HG03045 (cell line): Measurements from ENCODE around the gene KCNQ1OT1.

Experiments
- ATAC-seq: cut with Tn5 transposase; IDR thresholded peaks from one replicate; pipeline ENCODE4 v1.9.1; 2021; ENCODE audit warnings: mild to moderate bottlenecking, moderate library complexity; ENCODE audit not compliant: unreplicated experiment

The KCNQ1OT1 gene

DNA sequence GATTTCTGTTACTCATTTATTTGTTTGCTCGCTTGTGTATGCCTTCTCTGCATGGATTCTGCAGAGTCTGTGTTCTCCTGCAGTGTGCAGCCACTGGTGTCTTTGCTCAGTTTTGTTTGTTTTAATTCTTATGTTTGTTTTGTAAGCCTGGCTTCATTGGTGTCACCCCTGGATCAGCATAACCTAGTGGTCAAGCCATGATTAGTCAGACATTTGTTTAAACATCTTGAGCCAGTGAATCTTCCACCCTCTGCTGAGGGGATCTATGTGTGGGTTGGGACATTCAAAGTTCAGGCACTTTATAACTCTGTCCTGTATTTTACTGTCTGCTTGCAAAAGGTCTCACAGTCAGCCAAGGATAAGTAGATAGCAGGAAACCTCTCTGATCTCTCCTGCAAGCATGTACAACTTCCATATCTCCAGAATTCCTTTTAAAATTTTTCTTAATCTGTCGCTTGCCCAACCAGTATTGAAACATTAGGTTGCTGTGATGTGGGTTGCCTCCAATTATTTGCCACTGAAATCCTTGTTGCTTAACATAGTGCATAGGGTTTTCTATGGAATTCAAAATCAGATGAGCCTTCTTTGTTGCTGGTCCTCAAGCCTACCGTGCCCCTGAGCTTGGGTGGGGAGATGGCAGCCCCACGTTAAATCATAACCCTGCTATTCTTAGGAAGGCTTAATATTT lies 86.8 kb downstream of the KCNQ1OT1 start:
- no peak for ATAC-seq

DNA sequence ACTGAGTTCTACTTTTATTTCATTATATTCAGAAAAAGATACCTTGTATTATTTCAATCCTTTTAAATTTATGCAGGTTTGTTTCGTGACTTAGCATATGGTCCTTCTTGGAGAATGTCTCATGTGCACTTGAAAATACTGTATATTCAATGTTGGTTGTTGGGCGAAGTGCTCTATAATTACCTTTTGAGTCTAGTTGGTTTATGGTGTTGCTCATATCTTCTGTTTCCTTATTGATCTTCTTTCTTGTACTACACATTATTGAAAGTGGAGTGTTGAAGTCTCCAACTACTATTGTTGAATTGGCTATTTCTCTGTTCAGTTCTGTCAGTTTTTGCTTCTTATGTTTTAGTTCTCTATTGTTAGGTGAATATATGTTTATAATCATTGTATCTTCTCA lies 90.4 kb downstream of the KCNQ1OT1 start:
- ATAC-seq: no peak

DNA sequence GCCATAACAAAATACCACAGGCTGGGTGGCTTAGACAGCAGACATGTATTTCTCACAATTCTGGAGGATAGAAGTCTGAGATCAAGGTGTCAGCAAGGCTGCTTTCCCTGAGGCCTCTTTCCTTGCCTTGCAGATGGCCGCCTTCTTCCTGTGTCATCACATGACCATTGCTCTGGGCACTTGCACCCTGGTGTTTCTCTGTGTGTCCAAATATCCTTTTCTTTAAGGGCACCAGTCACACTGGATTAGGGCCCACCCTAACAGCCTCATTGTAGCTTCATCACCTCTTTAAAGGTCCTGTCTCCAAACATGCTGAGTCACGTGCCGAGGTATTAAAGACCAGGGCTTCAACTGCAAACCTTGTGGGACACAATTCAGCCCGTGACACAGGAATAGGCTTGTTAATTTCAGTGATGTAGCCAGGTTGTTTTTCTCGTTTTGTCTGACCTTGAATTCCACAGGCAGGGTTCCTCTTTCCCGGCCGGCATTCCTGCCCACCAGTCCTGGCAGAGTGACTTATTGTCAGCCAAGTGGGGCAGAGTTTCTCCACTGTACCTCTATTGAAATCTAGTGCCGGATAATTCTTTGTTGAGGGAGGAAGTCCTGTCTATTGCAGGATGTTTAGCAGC lies 100.1 kb downstream of the KCNQ1OT1 start:
- no peak for ATAC-seq

DNA sequence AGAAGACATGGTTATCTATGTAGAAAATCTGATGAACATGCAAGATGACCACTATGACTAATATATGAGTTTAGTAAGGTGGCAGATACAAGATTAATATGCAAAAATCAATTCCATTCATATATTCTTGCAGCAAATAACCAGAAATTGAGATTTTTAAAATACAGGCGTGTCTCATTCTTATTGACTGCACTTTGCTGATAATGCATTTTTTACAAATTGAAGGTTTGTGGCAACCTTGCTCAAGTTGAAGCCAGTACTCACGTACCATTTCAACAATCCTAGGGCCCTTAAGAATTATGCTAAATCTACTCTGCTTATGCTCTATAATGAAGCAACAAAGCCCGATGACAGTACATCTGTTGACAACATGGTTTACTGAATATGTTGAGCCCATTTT lies 104.6 kb downstream of the KCNQ1OT1 start:
- no peak for ATAC-seq

DNA sequence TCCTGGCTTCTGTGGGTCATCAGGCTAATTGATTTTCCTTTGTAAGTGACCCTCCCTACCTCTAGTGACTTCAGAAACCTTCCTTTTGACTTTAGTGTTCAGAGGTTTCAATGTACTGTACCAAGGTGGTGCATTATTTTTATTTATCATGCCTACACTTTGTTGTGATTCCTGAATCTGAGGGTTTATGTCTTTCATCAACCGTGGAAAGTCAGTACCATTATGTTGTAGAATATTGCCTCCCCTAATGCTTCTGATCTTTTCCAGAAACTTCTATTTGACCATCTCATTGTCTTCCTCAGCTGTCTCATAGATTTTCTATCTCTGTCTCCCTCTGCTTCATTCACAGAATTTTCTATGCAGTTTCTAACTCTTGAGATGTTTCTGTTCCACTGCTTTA lies 105.5 kb downstream of the KCNQ1OT1 start:
- no peak for ATAC-seq

DNA sequence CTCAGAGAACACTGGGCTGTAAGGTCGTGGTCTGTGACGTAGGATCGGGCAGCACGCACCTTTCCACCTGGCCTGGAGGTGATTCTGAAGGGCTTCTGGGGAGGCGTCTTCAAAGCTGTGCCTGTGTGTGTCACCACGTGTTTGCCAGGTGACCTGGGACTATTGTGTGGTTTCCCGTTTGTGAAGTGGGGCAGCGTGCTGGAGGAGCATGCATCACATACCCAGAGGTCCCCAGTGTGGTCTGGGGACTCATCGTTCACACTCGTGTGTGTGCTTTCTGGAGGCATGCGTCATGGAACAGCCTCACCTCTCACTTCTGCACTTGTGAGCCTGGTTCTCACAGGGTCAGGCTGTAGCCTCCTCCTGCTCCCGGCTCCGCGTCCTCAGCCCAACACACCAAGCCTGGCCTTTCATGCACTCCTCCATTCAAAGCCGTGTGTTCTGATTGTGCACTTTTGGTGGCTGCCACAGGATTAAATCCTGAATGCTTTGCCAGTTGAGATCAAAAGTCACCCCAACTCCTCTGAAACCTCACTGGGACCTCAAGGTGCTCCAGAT lies 106.3 kb downstream of the KCNQ1OT1 start:
- ATAC-seq: no peak

DNA sequence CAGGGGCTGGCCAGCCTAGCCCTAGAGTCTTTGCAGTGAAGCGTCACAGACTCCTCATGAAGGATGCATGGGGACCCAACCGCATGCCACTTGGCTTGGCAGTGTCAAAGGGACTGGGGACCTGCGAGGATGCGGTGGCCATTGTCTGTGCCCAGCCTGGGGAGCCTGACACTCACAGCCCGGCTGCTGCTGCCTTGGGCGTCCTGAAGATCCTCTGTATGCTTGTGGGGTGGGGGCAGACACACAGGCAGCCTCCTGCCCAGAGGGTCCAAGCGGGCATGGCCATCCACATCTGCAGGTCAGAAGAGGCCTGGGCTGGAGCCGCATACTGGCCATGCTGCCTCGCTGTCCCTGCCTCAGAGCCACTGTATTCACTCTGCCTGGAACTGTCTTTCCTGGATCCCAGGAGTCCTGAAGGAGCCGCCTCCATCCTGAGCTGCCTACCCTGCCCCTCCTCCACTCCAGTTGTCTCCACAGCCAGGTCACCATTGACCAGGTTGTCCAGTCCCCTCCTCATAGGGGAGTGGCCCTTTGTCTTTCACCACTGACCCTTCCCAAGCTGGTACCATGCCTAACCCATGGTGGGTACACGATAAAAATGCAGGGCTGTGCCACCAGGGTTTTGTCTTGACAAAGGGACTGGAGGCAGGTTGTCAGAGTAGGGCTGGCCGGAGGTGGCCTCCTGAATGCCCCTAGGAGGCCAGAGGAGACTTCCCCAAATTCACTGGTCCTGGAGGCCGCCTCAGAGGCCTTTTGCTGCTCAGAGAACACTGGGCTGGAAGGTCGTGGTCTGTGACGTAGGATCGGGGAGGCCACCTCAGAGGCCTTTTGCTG lies 107.0 kb downstream of the KCNQ1OT1 start:
- no peak for ATAC-seq

DNA sequence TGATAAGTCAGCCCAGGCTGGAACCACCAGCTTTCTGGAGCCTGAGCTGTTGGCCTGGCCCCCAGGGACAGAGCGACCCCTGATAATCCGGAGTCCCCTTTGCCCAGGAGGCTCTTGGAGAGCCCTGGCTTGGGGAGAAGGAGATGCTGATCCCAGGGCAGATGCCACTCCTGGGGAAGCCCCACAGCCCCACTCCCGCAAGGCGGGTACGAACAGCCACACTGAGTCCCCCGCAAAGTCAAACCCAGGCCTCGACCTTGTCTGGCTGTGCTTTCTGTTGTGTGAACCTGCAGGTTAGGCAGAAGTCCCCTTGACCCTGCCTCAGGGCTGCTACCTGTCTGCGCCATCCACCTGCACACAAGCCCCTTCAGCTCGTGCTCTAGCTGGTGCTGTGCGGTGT lies 108.0 kb downstream of the KCNQ1OT1 start:
- no peak for ATAC-seq

DNA sequence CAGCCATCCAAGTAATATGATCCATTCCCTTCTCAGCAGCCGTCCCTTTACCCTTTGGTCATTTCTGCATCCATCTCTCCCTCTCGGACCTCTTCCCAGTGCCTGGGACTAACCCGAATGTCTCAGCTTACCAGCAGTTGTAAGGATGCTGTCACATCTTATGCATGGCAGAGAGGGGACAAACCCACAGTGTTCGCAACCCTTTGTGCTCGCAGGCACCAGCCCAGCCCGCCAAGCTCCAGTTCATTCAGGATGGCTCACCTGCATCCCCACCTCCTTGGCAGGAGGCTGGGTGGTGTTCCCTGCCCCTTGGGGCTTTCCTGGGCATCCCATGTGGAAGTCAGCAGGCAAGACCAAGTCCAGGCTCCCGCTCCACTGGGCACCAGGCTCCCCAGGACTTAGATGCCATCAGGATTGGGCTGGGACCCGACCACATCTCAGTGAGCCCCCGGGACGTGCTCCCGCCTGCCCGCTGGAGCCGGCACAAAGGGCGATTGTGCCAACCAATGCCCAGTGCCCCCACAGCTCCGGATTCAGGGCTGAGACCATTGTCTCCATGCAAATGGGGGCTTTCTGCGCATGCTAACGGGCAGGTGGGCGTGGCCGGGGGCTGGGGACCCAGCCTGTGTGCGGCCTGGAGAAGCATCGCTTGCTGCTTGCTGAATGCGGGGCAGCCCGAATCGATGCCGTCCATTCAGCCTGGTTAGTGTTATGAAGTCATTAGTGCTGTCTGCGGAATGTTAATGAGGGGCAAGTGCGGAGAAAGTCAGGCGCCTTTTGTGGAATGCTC lies 108.6 kb downstream of the KCNQ1OT1 start:
- no peak for ATAC-seq

DNA sequence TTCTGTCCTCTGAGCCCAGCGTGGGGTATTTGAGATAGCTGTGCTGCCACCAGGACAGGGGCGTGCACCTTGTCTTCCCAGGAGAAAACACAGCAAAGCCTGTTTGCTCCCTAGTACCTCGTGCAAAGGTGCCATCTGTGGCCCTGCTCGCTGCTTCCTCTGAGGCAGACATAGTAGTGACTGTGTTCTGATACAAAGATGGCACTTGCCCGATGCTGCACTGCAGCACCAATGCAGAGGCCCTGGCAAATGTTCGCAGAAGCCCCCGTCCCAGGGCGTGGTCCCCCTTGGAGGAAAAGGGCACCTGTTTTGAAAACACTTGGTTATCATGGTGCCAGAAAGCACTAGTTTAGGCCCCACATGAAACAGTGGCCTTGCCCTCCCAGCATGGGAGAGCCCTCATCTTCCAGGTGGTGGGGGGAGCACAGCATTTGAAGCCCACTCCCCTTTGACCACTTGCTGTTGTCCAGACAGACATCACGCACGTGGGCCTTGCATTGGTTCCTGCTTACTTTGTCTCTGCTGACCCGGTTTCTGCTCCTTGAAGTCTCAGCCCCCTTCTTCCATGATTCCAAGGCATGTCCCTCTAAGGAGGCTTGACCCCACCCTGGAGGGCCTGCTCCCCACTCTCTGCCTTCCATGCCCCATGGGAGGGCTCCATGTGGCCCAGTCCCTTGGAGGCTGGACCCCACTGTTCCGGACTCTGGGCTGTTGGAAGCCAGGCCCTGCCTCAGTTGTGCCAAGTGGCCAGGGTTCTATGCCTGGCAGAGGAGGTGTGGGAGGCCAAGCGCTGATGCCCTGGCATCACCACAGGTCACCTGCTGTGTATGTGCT lies 109.4 kb downstream of the KCNQ1OT1 start:
- ATAC-seq: no peak

DNA sequence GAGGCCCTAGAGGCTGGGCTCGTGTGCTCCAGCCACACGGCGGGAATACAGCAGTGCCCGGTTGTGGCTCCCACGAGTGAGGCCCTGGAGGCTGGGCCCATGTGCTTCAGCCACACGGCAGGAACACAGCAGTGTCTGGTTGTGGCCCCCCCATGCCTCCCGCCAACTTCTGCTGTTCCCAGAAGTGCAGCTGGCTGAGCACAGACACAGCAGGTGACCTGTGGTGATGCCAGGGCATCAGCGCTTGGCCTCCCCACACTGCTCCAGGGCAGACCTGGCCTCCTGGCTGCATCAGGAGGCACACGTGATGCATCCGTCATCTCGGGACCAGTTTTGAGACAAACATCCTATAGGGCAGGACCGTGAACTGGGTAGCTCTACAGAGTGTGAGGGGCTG lies 110.3 kb downstream of the KCNQ1OT1 start:
- no peak for ATAC-seq

DNA sequence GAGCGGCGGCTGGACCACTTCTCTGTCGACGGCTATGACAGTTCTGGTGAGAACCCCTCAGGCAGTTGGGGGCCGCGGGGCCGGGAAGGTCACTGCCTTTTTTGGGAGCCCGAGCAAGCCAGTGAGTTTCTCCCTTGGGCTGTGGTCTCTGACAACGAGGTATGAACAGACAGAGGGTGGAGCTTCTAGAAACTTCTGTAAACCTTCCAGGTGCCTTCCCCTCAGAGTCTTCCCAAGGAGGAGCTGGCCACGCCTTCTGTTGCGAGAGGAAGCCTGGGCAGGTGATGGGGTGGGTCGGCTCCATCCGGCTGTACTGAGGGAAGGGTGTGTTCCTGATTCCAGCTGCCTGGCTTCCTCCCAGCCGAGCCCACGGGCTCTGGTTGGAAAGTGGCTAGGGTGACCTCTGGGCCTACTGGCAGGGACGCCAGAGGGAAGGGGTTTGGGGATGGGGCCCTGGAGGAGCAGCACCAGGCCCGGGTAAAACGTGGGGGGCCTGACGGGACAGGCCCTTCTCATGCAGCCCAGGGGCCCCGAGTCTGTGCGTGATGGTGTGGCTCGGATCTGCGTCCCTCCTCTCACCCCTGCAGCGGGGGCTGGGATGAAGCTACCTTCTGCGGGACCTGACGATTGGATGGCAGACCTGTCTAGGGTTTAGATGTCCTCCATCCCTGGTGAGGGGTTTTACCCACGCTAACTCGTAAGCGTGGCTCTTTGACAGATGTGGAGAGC lies 110.8 kb downstream of the KCNQ1OT1 start:
- ATAC-seq: no peak

DNA sequence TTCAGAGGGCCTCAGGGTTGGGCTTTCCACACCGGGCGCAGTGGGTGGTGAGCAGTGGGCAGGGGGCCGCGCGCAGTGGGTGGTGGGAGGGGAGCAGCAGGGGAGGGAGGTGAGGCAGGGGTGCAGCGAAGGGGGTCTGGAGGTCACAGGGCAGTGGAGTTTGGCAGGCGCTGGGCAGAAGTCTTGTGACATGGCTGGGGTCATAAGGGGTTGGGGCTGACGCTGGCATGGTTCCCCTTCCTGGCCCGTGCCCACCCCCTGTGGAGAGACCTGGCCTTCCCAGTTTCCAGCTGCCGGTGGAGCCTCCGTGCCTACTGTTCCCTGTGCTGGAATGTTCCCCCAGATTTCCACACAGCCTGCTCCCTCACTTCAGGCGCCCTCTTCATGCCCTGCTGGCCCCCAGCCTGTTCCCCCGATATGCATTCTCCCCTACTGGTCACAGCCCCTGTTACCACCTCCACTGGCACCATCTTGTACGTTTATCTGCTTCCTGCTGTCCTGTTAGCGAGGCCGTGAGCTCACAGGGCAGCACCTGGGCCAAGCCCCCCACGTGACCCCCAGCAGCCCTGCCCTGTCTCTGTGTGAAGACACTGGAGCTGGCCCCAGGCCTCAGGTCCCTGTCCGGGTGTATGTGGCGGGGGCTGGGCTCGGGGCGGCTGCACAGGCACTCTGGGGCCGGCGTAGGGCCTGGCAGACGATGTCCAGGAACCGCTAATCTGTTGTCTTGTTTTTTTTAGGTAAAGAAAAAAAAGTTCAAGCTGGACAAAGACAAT lies 111.6 kb downstream of the KCNQ1OT1 start:
- ATAC-seq: no peak

DNA sequence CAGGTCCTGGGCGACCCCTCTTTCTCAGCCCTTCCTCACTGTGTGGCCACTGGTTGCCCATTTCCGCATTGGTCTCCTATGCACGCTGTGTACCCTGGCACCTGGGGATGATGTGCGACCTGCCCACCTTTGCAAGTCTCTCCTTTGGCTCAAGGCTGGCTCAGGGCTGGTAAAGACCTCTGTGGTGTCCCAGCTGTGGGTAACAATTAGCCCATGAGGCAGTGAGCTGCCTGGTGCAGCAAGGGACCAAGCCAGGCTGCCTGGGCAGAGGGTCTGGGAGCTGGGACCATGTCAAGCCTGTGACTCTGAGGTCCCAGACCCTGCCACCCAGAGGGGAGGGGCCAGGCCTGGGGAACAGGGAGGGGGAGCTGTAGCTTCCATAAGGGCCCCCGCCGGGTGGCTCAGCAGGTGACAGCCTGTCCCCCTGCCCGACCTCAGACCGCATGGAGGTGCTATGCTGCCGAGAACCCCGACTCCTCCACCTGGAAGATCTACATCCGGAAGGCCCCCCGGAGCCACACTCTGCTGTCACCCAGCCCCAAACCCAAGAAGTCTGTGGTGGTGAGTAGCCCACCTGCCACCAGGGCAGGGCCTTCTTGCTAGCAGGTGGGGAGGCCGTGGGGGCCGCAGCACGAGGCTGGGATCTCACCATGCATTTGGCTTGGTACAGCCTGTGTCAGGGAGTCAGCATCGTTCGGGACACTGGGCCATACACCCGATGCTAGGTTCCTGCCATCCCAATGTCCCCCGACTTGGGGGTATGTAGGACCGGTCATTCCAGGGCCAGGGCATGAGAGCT lies 112.5 kb downstream of the KCNQ1OT1 start:
- ATAC-seq: no peak

DNA sequence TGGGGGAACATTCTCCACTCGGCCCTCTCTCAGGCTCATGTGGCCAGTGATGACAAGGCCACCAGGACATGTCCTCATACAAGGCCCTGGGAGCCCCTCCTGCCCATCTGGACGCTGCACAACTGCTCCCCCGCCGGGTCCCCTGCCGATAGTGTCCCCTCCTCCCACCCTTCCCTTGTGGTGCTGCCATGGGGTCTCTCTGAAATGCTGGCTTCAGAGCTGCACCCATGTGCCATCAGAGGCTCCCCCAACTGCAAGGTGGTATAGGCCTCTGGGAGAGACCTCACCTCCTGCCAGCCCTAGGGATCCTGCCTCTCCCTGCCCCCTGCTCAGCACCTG lies 113.0 kb downstream of the KCNQ1OT1 start:
- no peak for ATAC-seq

DNA sequence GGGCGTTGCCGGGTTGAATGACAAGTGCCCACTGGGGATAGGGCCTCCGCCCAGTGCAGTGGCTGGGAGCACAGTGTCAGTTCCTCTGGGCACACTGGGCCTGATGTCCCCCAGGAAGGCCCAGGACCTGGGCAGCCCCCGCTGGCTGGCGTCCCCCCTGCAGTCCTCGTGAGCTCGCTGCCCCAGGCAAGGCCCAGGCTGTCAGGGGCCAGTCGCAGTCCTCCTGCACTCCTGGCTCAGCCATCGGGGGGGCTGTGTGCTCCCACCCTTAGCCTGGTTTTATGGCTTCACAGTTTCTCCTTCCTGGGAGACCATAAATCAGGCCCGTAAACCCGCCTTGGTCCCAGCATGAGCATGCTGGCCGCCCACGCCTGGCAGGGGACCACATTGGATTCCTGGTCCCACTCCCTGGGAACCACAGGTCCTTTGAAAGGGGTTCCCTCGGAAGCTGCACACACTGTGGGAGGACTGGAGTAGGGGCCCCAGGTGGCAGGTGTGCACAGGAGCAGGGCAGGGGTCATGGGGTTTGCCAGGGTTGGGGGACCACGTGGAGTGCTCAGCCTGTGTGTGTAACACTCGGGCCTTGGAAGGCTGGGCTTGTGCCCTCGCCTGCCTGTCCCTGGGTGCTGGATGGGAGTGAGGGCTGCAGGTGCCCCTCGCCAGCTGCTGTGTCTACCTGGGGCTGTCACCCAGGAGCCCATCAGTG lies 113.6 kb downstream of the KCNQ1OT1 start:
- ATAC-seq: no peak

DNA sequence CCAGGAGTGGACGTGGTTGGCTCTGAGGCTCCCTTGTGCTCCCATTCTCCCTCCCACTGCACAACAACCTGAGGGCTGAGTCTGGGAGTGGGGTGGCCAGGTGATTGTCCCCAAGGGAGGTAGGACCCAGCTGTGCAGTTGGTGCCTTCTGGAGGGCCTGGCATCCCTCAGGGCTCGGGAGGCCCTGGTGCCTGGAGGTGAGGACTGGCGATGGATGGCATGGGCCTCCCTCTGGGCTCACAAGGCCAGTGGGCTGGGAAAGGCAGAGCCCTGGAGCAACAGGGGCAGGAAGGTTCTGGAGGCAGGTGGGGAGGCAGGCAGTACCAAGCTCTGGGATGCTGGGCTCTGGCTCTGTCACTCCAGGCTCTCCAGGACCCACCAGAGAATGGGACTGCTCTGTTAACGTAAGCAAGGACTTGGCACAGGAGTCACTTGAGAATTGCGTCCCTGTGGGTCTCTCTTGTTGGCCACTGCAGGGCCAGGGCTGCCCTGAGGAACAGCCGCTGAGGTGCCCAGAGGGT lies 114.2 kb downstream of the KCNQ1OT1 start:
- no peak for ATAC-seq
